ENCODE data around the gene CHRNA4.

The CHRNA4 gene

GRCh38 chr20:63379296-63379695 lies 18.1 kb upstream of the CHRNA4 start:
- no peak for DNase-seq

- no peak for DNase-seq
Measured at GRCh38 chr20:63378626-63379025, 17.5 kb upstream of the CHRNA4 start.

- no peak for DNase-seq
Measured at GRCh38 chr20:63377951-63378381, 16.8 kb upstream of the CHRNA4 start.

- peak in 1 of 56 donors; percentile 34 for DNase-seq
Measured at GRCh38 chr20:63377256-63377941, 16.2 kb upstream of the CHRNA4 start.

- DNase-seq, result no peak
Measured at GRCh38 chr20:63376283-63377250, 15.4 kb upstream of the CHRNA4 start.

- no peak for DNase-seq
Measured at GRCh38 chr20:63375438-63375837, 14.3 kb upstream of the CHRNA4 start.

GRCh38 chr20:63374504-63374903 lies 13.4 kb upstream of the CHRNA4 start:
- DNase-seq, result no peak

- no peak for DNase-seq
Measured at GRCh38 chr20:63373996-63374395, 12.8 kb upstream of the CHRNA4 start.

- DNase-seq, result no peak
Measured at GRCh38 chr20:63372971-63373885, 12.1 kb upstream of the CHRNA4 start.

GRCh38 chr20:63371291-63371865 lies 10.2 kb upstream of the CHRNA4 start:
- peak in 2 of 56 donors; percentile 17 to 24 for DNase-seq

- no peak for DNase-seq
Measured at GRCh38 chr20:63370618-63371187, 9.6 kb upstream of the CHRNA4 start.

- no peak for DNase-seq
Measured at GRCh38 chr20:63369724-63370617, 8.8 kb upstream of the CHRNA4 start.

- DNase-seq, result no peak
Measured at GRCh38 chr20:63369024-63369530, 7.9 kb upstream of the CHRNA4 start.

- no peak for DNase-seq
Measured at GRCh38 chr20:63368151-63368550, 7.0 kb upstream of the CHRNA4 start.

- DNase-seq, result no peak
Measured at GRCh38 chr20:63367446-63368055, 6.4 kb upstream of the CHRNA4 start.

- DNase-seq, result no peak
Measured at GRCh38 chr20:63366390-63367365, 5.5 kb upstream of the CHRNA4 start.

- DNase-seq, result no peak
Measured at GRCh38 chr20:63365601-63366389, 4.6 kb upstream of the CHRNA4 start.

Measured in nucleus accumbens (tissue), 56 donors.